ENCODE data around the gene CDON.
"Not testable (repeated sequence)": the region's sequence is repeated elsewhere in the genome, so short reads cannot be mapped to it uniquely, and the experiment has no call there.

Gene CDON

GRCh38 chr11:126053415-126054286 is 9.0 kb downstream of the CDON start:
- no peak overlapping the region for H3K4me3 ChIP-seq
- peak overlapping the region in 1 of 21 experiments; percentile 1 for H3K27ac ChIP-seq

GRCh38 chr11:126051117-126051516 is 11.5 kb downstream of the CDON start:
- no peak overlapping the region for H3K27ac ChIP-seq
- H3K4me3 ChIP-seq: no peak overlapping the region

GRCh38 chr11:126049159-126049558 is 13.5 kb downstream of the CDON start:
- Histone ChIP-seq H3K4me3 (no peak overlapping the region), H3K27ac (peak overlapping the region in 1 of 21 experiments; percentile 56)

- no peak overlapping the region for H3K27ac ChIP-seq
- no peak overlapping the region for H3K4me3 ChIP-seq
Observed at GRCh38 chr11:126048197-126048596, 14.5 kb downstream of the CDON start.

GRCh38 chr11:126046570-126047195 is 16.0 kb downstream of the CDON start:
- peak overlapping the region in 1 of 21 experiments; percentile 9 for H3K27ac ChIP-seq
- no peak overlapping the region for H3K4me3 ChIP-seq

- Histone ChIP-seq H3K4me3 (no peak overlapping the region), H3K27ac (no peak overlapping the region)
Observed at GRCh38 chr11:126039485-126040271, 23.0 kb downstream of the CDON start.

GRCh38 chr11:126035718-126036117 is 26.9 kb downstream of the CDON start:
- H3K27ac ChIP-seq: peak overlapping the region in 2 of 21 experiments; percentile 55 to 56

GRCh38 chr11:126034933-126035425 is 27.7 kb downstream of the CDON start:
- Histone ChIP-seq H3K4me3 (no peak overlapping the region), H3K27ac (peak overlapping the region in 2 of 21 experiments; percentile 55 to 56)

More at GRCh38 chr11:126035718-126036117, 26.9 kb downstream of the CDON start:
- no peak overlapping the region for H3K4me3 ChIP-seq

GRCh38 chr11:126034039-126034932 is 28.4 kb downstream of the CDON start:
- H3K27ac ChIP-seq: peak overlapping the region in 3 of 21 experiments; percentile 2 to 28 (median 25)

GRCh38 chr11:126032375-126032774 is 30.3 kb downstream of the CDON start:
- no peak overlapping the region for H3K4me3 ChIP-seq

More at GRCh38 chr11:126034039-126034932, 28.4 kb downstream of the CDON start:
- no peak overlapping the region for H3K4me3 ChIP-seq

GRCh38 chr11:126029805-126030204 is 32.9 kb downstream of the CDON start:
- peak overlapping the region in 4 of 21 experiments; percentile 6 to 47 (median 32) for H3K27ac ChIP-seq
- H3K4me3 ChIP-seq: no peak overlapping the region

More at GRCh38 chr11:126032375-126032774, 30.3 kb downstream of the CDON start:
- H3K27ac ChIP-seq: no peak overlapping the region

GRCh38 chr11:126029237-126029636 is 33.4 kb downstream of the CDON start:
- Histone ChIP-seq H3K27ac (no peak overlapping the region), H3K4me3 (no peak overlapping the region)

GRCh38 chr11:126028534-126028933 is 34.1 kb downstream of the CDON start:
- not testable (repeated sequence) for H3K27ac ChIP-seq, H3K4me3 ChIP-seq

GRCh38 chr11:126026579-126026978 is 36.1 kb downstream of the CDON start:
- Histone ChIP-seq H3K27ac (no peak overlapping the region), H3K4me3 (no peak overlapping the region)

GRCh38 chr11:126025822-126026221 is 36.8 kb downstream of the CDON start:
- H3K27ac ChIP-seq: no peak overlapping the region
- H3K4me3 ChIP-seq: no peak overlapping the region

GRCh38 chr11:126024123-126024522 is 38.5 kb downstream of the CDON start:
- H3K4me3 ChIP-seq: no peak overlapping the region
- H3K27ac ChIP-seq: no peak overlapping the region

GRCh38 chr11:126012852-126013251 is 49.8 kb downstream of the CDON start:
- H3K4me3 ChIP-seq: no peak overlapping the region
- no peak overlapping the region for H3K27ac ChIP-seq

GRCh38 chr11:126011754-126012153 is 50.9 kb downstream of the CDON start:
- no peak overlapping the region for H3K4me3 ChIP-seq
- H3K27ac ChIP-seq: no peak overlapping the region

GRCh38 chr11:126011265-126011664 is 51.4 kb downstream of the CDON start:
- Histone ChIP-seq H3K4me3 (no peak overlapping the region), H3K27ac (no peak overlapping the region)
